IMR-90 (cell line): Measurements from ENCODE around the gene CFDP1. TPM values are rescaled to one million over a fixed set of nuclear protein-coding genes. Genes with fewer than 3 reads are reported as not detected.

Experiments used
- ATAC-seq: fragments of 200-7000 bp; cut with Tn5 transposase; 2 replicates; pipeline ENCODE4 v1.9.1; 2020; ENCODE audit warnings: low read depth, mild to moderate bottlenecking, moderate library complexity
- BruUV-seq: library from RNA; stranded (reverse); fragments of 400-500 nt; replicated peaks from 2 replicates; lab custom pipeline; 2021; lab: Mats Ljungman, UMichigan
- CTCF ChIA-PET: fragments of 300-600 bp; formaldehyde crosslinking; extraction: SDS; loops from one replicate; lab custom pipeline; 2021; ENCODE audit warnings: antibody characterized with exemption; lab: Yijun Ruan, JAX
- POLR2A ChIA-PET: fragments of 300-600 bp; sonication (Branson Sonifier 250); formaldehyde crosslinking; loops from one replicate; lab custom pipeline; 2022; ENCODE audit warnings: antibody characterized with exemption; ENCODE audit not compliant: unreplicated experiment; lab: Charles Lee
- DNase-seq: peaks from one replicate; pipeline ENCODE4 v3.0.0; 2013
- H2AFZ ChIP-seq: replicated peaks from 2 replicates; pipeline ENCODE3; 2013; ENCODE audit warnings: low read length, mild to moderate bottlenecking; ENCODE audit not compliant: poor library complexity
- H2AK5ac ChIP-seq: 2 replicates; pipeline ENCODE4 v1.6.1; 2013; ENCODE audit warnings: low read depth, low read length, inconsistent platforms
- H2AK9ac ChIP-seq: replicated peaks from 2 replicates; pipeline ENCODE3; 2013; ENCODE audit warnings: mild to moderate bottlenecking, low read depth, low read length, moderate library complexity; ENCODE audit not compliant: poor library complexity
- H2BK120ac ChIP-seq: 2 replicates; pipeline ENCODE4 v1.6.1; 2013; ENCODE audit warnings: low read depth, low read length, inconsistent platforms
- H2BK15ac ChIP-seq: 3 replicates; pipeline ENCODE4 v1.6.1; 2013; ENCODE audit warnings: low read depth, low read length, inconsistent platforms
- H2BK20ac ChIP-seq: 2 replicates; pipeline ENCODE4 v1.6.1; 2013; ENCODE audit warnings: low read depth, mild to moderate bottlenecking, inconsistent platforms, low read length, moderate library complexity
- H2BK5ac ChIP-seq: 2 replicates; pipeline ENCODE4 v1.6.1; 2013; ENCODE audit warnings: mild to moderate bottlenecking, low read depth, low read length, inconsistent platforms; ENCODE audit not compliant: poor library complexity, severe bottlenecking
- H3K14ac ChIP-seq: replicated peaks from 2 replicates; pipeline ENCODE4 v1.6.1; 2013; ENCODE audit warnings: low read depth, low read length, inconsistent platforms
- H3K18ac ChIP-seq: 2 replicates; pipeline ENCODE4 v1.6.1; 2013; ENCODE audit warnings: low read depth, low read length, control low read depth
- H3K23ac ChIP-seq: 2 replicates; pipeline ENCODE4 v1.6.1; 2013; ENCODE audit warnings: low read depth, low read length, inconsistent platforms
- H3K27ac ChIP-seq: 2 replicates; pipeline ENCODE4 v1.5.1; 2013; ENCODE audit warnings: mild to moderate bottlenecking, control low read depth, low read length; ENCODE audit not compliant: insufficient read depth
- H3K27me3 ChIP-seq: 2 replicates; pipeline ENCODE4 v1.6.1; 2013; ENCODE audit warnings: low read length; ENCODE audit not compliant: control insufficient read depth, insufficient read depth
- H3K36me3 ChIP-seq: 2 replicates; pipeline ENCODE4 v1.6.1; 2013; ENCODE audit warnings: low read length, mixed read lengths; ENCODE audit not compliant: control insufficient read depth, insufficient read depth
- H3K4ac ChIP-seq: 2 replicates; pipeline ENCODE4 v1.6.1; 2013; ENCODE audit warnings: low read depth, low read length, inconsistent platforms
- H3K4me1 ChIP-seq: 2 replicates; pipeline ENCODE4 v1.6.1; 2013; ENCODE audit warnings: low read length, mixed read lengths; ENCODE audit not compliant: control insufficient read depth, insufficient read depth
- H3K4me2 ChIP-seq: 2 replicates; pipeline ENCODE4 v1.6.1; 2013; ENCODE audit warnings: low read depth, mild to moderate bottlenecking, control low read depth, low read length, moderate library complexity
- H3K4me3 ChIP-seq: 2 replicates; pipeline ENCODE4 v1.5.1; 2013; ENCODE audit warnings: low read depth, mild to moderate bottlenecking, control low read depth, low read length, moderate library complexity; ENCODE audit not compliant: insufficient read depth
- H3K56ac ChIP-seq: 2 replicates; pipeline ENCODE4 v1.6.1; 2013; ENCODE audit warnings: low read length, inconsistent platforms; ENCODE audit not compliant: insufficient read depth; ENCODE audit errors: extremely low read depth
- H3K79me1 ChIP-seq, 2 experiments: 2 replicates each; pipeline ENCODE4 v1.6.1; 2013; ENCODE audit warnings: low read length in 2 of 2, inconsistent platforms in 1 of 2, low read depth in 1 of 2
- H3K9ac ChIP-seq: 2 replicates; pipeline ENCODE4 v1.6.1; 2013; ENCODE audit warnings: low read depth, low read length, control low read depth
- H3K9me1 ChIP-seq: 2 replicates; pipeline ENCODE4 v1.6.1; 2013; ENCODE audit warnings: low read length, inconsistent platforms; ENCODE audit not compliant: insufficient read depth
- H3K9me3 ChIP-seq: 2 replicates; pipeline ENCODE4 v1.6.1; 2013; ENCODE audit warnings: low read length; ENCODE audit not compliant: control insufficient read depth, insufficient read depth
- H4K20me1 ChIP-seq: 2 replicates; pipeline ENCODE4 v1.6.1; 2013; ENCODE audit warnings: low read length, inconsistent platforms; ENCODE audit not compliant: insufficient read depth
- H4K5ac ChIP-seq: 2 replicates; pipeline ENCODE4 v1.6.1; 2013; ENCODE audit warnings: mild to moderate bottlenecking, low read depth, low read length, control low read depth
- H4K8ac ChIP-seq, 2 experiments: 2 replicates each; pipeline ENCODE4 v1.6.1; 2013; ENCODE audit warnings: low read depth in 2 of 2, low read length in 2 of 2, control low read depth in 1 of 2, inconsistent platforms in 1 of 2
- H4K91ac ChIP-seq: 2 replicates; pipeline ENCODE4 v1.6.1; 2013; ENCODE audit warnings: low read depth, low read length, inconsistent platforms; ENCODE audit not compliant: insufficient read depth
- BHLHE40 ChIP-seq: fragments of 150-350 bp; IDR thresholded peaks from 2 replicates; pipeline ENCODE4 v1.6.1; 2016; ENCODE audit warnings: mild to moderate bottlenecking, low read depth, low read length
- CEBPB ChIP-seq: IDR thresholded peaks from 2 replicates; pipeline ENCODE4 v1.6.1; 2012; ENCODE audit warnings: low read depth, low read length, improper control_type of control experiment
- FOS ChIP-seq: fragments of 150-350 bp; IDR thresholded peaks from 2 replicates; pipeline ENCODE4 v1.6.1; 2016; ENCODE audit warnings: low read depth, low read length
- MXI1 ChIP-seq: IDR thresholded peaks from 2 replicates; pipeline ENCODE4 v1.6.1; 2012; ENCODE audit warnings: low read depth, mild to moderate bottlenecking, low read length, moderate library complexity, borderline replicate concordance
- POLR2A ChIP-seq: IDR thresholded peaks from 2 replicates; pipeline ENCODE4 v1.6.1; 2012; ENCODE audit warnings: mild to moderate bottlenecking, low read depth, low read length
- RAD21 ChIP-seq: IDR thresholded peaks from 2 replicates; pipeline ENCODE4 v1.6.1; 2012; ENCODE audit warnings: low read length, improper control_type of control experiment
- RCOR1 ChIP-seq: IDR thresholded peaks from 2 replicates; pipeline ENCODE4 v1.6.1; 2012; ENCODE audit warnings: mild to moderate bottlenecking, low read length, improper control_type of control experiment; ENCODE audit not compliant: insufficient replicate concordance
- WGBS, 2 experiments: methylation state at CpG; one replicate each; pipeline versions ENCODE4 v1.1.5 to v1.1.7; 2013; ENCODE audit warnings: missing lambda C conversion rate in 2 of 2; ENCODE audit not compliant: insufficient read length in 1 of 2; ENCODE audit errors: extremely low coverage in 2 of 2; 5-methylcytosine and 5-hydroxymethylcytosine counted together
- dilution Hi-C: fragments of 300-500 bp; cut with HindIII; formaldehyde crosslinking; loops from one replicate; pipeline ENCODE4 v1.14.3; 2018; ENCODE audit warnings: low sequenced_read_pairs; ENCODE audit not compliant: unreplicated experiment
- in situ Hi-C: fragments of 300-500 bp; cut with MboI; formaldehyde crosslinking; loops from 3 replicates; pipeline ENCODE4 v1.14.3; 2019; ENCODE audit warnings: low sequenced_read_pairs, inconsistent platforms, mixed read lengths
- intact Hi-C: fragments of 100-400 bp; cut with micrococcal nuclease; formaldehyde crosslinking; loops from 2 replicates; pipeline ENCODE4 v1.10.0; 2022
- polyA plus RNA-seq, 3 experiments: library from polyadenylated mRNA; depleted of rRNA; stranded (reverse); fragments of >200 nt; gene quantifications; 2 replicates each; pipeline ENCODE4 v1.2.3, GENCODE V29; 2012; ENCODE audit warnings: low replicate concordance in 1 of 3
- total RNA-seq: library from RNA; depleted of rRNA; stranded (reverse); fragments of >200 nt; gene quantifications from 2 replicates; pipeline ENCODE4 v1.2.3, GENCODE V29; 2012
- TF ChIP-seq, protein P1 (sequence below): fragments of 150-350 bp; IDR thresholded peaks from 2 replicates; pipeline ENCODE4 v1.6.1; 2017; ENCODE audit warnings: mild to moderate bottlenecking, antibody characterized with exemption, low read length, low read depth

The CFDP1 gene
- total and polyA plus RNA-seq, 2 of the 4 experiments (the other 2 are of a cell fraction): 15.6 to 38.7 TPM

DNA sequence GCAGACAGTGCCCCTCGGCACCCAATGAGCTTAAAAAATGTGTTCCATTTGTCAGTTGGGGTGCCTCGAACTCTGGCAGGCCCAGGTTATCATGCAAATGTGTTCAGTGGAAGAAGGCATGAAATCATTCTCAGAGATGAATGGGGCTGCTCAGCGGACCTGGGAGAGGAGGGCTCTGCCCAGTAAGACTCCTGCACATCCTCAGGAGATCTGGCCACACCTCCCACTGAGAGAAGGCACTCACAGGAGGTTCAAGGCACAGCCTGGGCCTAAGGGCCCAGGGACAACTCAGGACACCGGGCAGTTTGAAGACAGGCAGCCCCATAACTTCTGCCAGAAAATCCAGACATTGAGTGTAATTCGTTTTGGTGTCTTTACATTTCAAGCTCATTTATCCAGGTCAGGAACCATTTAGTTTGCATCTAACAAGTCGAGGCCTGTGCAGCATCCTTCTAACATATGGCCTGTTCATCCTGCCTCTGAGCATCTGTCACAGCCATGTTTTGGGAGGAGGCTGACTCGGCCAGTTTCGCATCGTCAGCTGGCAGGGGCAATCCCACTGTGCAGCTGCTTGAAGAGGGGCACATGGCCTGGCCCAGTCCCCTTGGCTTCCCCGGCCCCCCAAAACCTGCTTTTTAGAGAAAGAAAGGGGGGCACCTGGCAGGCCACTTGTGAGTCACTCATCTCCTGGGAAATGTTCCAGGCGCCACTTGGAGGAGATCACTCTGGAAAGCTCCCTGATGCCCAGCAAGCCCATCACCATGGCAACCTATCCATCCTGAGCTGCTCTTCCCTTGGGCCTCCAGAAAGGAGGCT is 150.6 kb downstream of the CFDP1 start:
- CTCF ChIA-PET: interaction anchor here (0.6 to 0.7 kb wide), 2 partner anchors 14 to 49 kb away, joined by 3 read pairs; no protein-coding TSS in a partner anchor

More for the DNA sequence above, 150.6 kb downstream of the CFDP1 start:
- no peak overlapping the region for H3K4ac ChIP-seq
- no peak overlapping the region for H2AFZ ChIP-seq
- no peak overlapping the region for H2BK15ac ChIP-seq
- H2BK20ac ChIP-seq: no peak overlapping the region
- intact Hi-C loops (no loop called here), dilution Hi-C loops (no loop called here), in situ Hi-C loops (no loop called here)
- H2AK5ac ChIP-seq: 0 out of 2 replicates have a peak overlapping the region, but pooled peaks have one; percentile 12
- ATAC-seq (no peak; the same call in 1 of the 2 replicates), DNase-seq (peak; percentile 45)
- no peak overlapping the region for H4K5ac ChIP-seq
- no peak overlapping the region for H3K27ac ChIP-seq
- TF ChIP-seq RAD21: no peak
- TF ChIP-seq, protein P1, sequence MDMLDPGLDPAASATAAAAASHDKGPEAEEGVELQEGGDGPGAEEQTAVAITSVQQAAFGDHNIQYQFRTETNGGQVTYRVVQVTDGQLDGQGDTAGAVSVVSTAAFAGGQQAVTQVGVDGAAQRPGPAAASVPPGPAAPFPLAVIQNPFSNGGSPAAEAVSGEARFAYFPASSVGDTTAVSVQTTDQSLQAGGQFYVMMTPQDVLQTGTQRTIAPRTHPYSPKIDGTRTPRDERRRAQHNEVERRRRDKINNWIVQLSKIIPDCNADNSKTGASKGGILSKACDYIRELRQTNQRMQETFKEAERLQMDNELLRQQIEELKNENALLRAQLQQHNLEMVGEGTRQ: no peak
- TF ChIP-seq RCOR1: no peak
- no peak for TF ChIP-seq FOS
- TF ChIP-seq CEBPB: no peak
- no peak for TF ChIP-seq POLR2A
- no peak for TF ChIP-seq MXI1
- TF ChIP-seq BHLHE40: no peak
- POLR2A ChIA-PET: no interaction called here
- no peaks in the 10 kb centered on the region; a peak in 1 of 4 replicates for H3K79me1 ChIP-seq
- no peaks in the 10 kb centered on the region for H3K27me3 ChIP-seq
- no peak overlapping the region for H3K4me3 ChIP-seq
- H3K23ac ChIP-seq: no peak overlapping the region
- H2AK9ac ChIP-seq: peak overlapping the region; percentile 45
- H4K91ac ChIP-seq: no peak overlapping the region
- no peaks in the 10 kb centered on the region for H3K9me3 ChIP-seq
- no peak overlapping the region for H3K14ac ChIP-seq
- no peak overlapping the region for H2BK5ac ChIP-seq
- no peaks in the 10 kb centered on the region for H3K36me3 ChIP-seq
- H2BK120ac ChIP-seq: no peak overlapping the region
- no peak overlapping the region for H3K56ac ChIP-seq
- H3K4me1 ChIP-seq: peaks cover 5% of the 10 kb centered on the region
- H4K20me1 ChIP-seq: no peaks in the 10 kb centered on the region
- H4K8ac ChIP-seq: no peak overlapping the region
- no peak overlapping the region for H3K4me2 ChIP-seq
- no peak overlapping the region for H3K9ac ChIP-seq
- no peak overlapping the region for H3K18ac ChIP-seq
- no peaks in the 10 kb centered on the region for H3K9me1 ChIP-seq
- 82% methylated on average over 8 of the region's 11 CpGs; no CpG with 5 or more reads in 1 of the 2 experiments for WGBS, 2 experiments
- no TSS peak for BruUV-seq
